Measurements from ENCODE around the gene EHD4.

Gene EHD4

DNA sequence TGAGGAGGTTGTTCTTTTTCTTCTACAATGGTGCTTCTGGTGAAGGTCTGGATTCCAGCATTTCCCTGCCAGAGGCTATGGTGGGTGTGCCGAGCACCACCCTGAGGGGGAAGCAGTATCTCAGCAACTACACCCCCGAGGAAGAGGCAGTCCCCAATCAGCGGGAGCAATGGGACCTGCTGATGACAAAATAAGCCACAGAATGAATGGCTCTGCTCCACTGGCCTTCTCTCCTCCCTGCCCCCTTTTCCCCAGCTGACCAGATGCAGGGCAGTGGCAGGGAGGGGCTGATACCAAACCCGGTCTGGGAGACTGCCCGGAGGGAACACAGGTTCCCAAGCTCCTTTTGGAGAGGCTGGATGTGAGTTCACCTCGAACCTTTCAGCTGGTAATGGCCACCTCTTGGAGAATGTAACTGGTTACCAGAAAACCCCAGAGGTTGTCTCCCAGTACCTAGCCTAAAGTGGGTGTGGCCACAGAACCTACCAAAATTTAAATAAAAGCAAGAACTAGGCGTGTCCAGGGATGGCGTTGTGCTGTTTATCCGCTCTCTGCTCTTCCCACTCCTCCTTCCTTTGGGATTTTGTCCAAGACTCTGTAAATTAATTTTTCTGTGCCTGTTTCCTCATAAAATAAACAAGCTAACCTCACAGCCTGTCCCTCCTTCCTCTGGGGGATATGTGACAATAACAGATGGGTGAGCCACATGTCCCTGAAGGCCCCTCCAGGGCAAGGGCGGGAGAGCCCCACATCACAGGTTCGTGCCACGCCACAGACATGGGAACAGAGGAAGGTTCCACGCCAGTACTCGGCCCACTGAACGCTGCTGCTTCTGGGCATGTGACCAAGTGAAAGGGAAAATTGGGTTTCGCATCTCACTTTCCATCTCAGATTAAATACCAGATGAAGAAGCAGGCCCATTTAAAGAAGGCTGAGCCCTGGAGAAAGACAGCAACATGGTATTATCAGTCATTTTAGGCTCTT, 43.4 kb downstream of the EHD4 start:
- H3K9me3 ChIP-seq (ENCODE audit: insufficient read depth, low read length), result no peaks in the 10 kb centered on the region
- H3K4me3 ChIP-seq (ENCODE audit: insufficient read length, low read depth), result no peak overlapping the region
- H3K27me3 ChIP-seq (ENCODE audit: insufficient read depth, insufficient read length), result no peaks in the 10 kb centered on the region
- H3K4me1 ChIP-seq (ENCODE audit: insufficient read depth, insufficient read length), result peaks cover 6% of the 10 kb centered on the region
- TF ChIP-seq SUZ12 (IDR thresholded peaks at IDR 0.05; ENCODE audit: extremely low read depth, insufficient read depth, insufficient read length), result no peak
- TF ChIP-seq YY1 (IDR thresholded peaks at IDR 0.05; ENCODE audit: insufficient read depth, insufficient read length), result no peak
- no peak for TF ChIP-seq ZNF274 (IDR thresholded peaks at IDR 0.05; ENCODE audit: low read depth, low read length)
- DNase-seq (ENCODE audit: low read depth, low spot score), result no peak
- peaks cover 21% of the 10 kb centered on the region for H3K36me3 ChIP-seq (ENCODE audit: insufficient read depth, insufficient read length, low read length)
- H3K9ac ChIP-seq (ENCODE audit: insufficient read length, low read depth), result no peak overlapping the region

DNA sequence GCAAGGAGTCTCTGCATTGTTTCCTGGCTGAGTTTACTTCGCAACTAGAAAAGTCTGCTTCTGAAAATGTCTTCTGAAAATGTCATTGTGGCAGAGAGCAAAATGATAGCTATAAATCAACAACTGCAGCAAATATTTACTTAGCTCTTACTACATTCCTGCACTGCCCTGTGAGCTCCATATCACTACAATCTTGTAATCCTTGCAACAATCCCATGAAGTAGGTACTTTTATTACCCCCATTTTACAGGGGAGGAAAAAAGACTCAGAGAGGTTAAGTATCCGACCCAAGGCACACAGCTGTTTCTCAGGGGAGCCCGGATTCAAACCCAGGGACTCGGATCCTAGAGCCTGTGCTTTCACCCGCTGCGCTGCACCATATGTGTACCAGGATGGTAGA, 44.3 kb downstream of the EHD4 start:
- DNase-seq (ENCODE audit: low read depth, low spot score), result no peak
- TF ChIP-seq YY1 (IDR thresholded peaks at IDR 0.05; ENCODE audit: insufficient read depth, insufficient read length) (no peak), SUZ12 (IDR thresholded peaks at IDR 0.05; ENCODE audit: extremely low read depth, insufficient read depth, insufficient read length) (no peak), ZNF274 (IDR thresholded peaks at IDR 0.05; ENCODE audit: low read depth, low read length) (no peak)
- no peaks in the 10 kb centered on the region for H3K9me3 ChIP-seq (ENCODE audit: insufficient read depth, low read length)
- peaks cover 23% of the 10 kb centered on the region for H3K36me3 ChIP-seq (ENCODE audit: insufficient read depth, insufficient read length, low read length)
- H3K4me3 ChIP-seq (ENCODE audit: insufficient read length, low read depth), result no peak overlapping the region
- no peaks in the 10 kb centered on the region for H3K27me3 ChIP-seq (ENCODE audit: insufficient read depth, insufficient read length)
- H3K4me1 ChIP-seq (ENCODE audit: insufficient read depth, insufficient read length), result peaks cover 6% of the 10 kb centered on the region
- H3K9ac ChIP-seq (ENCODE audit: insufficient read length, low read depth), result no peak overlapping the region

- no peak for DNase-seq (ENCODE audit: low read depth, low spot score)
- H3K27me3 ChIP-seq (ENCODE audit: insufficient read depth, insufficient read length), result no peaks in the 10 kb centered on the region
- H3K9ac ChIP-seq (ENCODE audit: insufficient read length, low read depth), result no peak overlapping the region
- H3K36me3 ChIP-seq (ENCODE audit: insufficient read depth, insufficient read length, low read length), result peaks cover 23% of the 10 kb centered on the region
- no peak overlapping the region for H3K4me3 ChIP-seq (ENCODE audit: insufficient read length, low read depth)
- H3K4me1 ChIP-seq (ENCODE audit: insufficient read depth, insufficient read length), result peaks cover 6% of the 10 kb centered on the region
- no peaks in the 10 kb centered on the region for H3K9me3 ChIP-seq (ENCODE audit: insufficient read depth, low read length)
- TF ChIP-seq ZNF274 (IDR thresholded peaks at IDR 0.05; ENCODE audit: low read depth, low read length), result no peak
- TF ChIP-seq SUZ12 (IDR thresholded peaks at IDR 0.05; ENCODE audit: extremely low read depth, insufficient read depth, insufficient read length), result no peak
- no peak for TF ChIP-seq YY1 (IDR thresholded peaks at IDR 0.05; ENCODE audit: insufficient read depth, insufficient read length)
Observed at GRCh38 chr15:41927536-41927935, 44.8 kb downstream of the EHD4 start.

DNA sequence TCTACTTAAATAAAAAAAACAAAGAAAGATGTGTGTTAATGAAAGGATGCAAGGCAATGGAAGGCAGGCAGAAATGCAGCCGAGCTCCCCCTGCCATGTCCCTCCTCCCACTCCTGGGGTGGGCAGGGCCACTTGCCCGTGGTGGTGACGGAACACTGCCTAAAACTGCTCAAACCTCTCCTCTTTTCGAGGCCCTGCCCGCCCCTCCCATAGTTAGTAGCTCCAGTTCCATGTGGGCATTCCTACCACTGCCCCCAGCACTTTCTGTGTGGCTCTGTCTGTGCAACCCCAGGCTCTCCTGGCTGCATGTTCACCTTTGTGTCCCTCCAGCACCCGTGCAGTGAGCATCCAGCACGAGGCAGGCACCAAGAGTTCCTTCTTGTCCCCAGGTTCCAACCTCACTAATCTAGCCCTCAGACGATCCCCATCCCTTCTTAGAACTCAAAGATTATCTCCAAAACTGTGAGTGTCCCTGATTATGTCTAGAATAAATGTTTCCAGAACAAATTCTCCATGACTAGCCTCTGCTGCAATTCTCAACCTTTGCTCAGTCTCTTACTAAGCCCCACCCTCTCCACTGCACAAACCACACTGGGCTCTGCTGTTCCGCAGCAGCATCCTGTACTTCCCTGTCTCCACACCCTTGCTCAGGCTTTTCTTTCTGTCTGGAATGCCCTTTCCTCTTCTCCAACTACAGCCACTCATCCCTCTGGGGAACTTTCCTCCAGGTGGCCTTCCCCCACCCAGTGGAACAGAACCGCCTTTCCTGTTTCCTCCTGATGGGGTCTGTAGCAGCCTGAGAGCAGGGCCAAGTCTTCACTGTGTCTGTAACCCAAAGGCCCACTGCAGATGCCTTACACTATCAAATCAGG, 45.9 kb downstream of the EHD4 start:
- peak overlapping the region; percentile 5 for H3K9ac ChIP-seq (ENCODE audit: insufficient read length, low read depth)
- H3K36me3 ChIP-seq (ENCODE audit: insufficient read depth, insufficient read length, low read length), result peaks cover 20% of the 10 kb centered on the region
- no peak overlapping the region for H3K4me3 ChIP-seq (ENCODE audit: insufficient read length, low read depth)
- TF ChIP-seq YY1 (IDR thresholded peaks at IDR 0.05; ENCODE audit: insufficient read depth, insufficient read length) (no peak), ZNF274 (IDR thresholded peaks at IDR 0.05; ENCODE audit: low read depth, low read length) (no peak), SUZ12 (IDR thresholded peaks at IDR 0.05; ENCODE audit: extremely low read depth, insufficient read depth, insufficient read length) (no peak)
- no peaks in the 10 kb centered on the region for H3K27me3 ChIP-seq (ENCODE audit: insufficient read depth, insufficient read length)
- H3K9me3 ChIP-seq (ENCODE audit: insufficient read depth, low read length), result no peaks in the 10 kb centered on the region
- DNase-seq (ENCODE audit: low read depth, low spot score), result no peak
- peaks cover 6% of the 10 kb centered on the region for H3K4me1 ChIP-seq (ENCODE audit: insufficient read depth, insufficient read length)

DNA sequence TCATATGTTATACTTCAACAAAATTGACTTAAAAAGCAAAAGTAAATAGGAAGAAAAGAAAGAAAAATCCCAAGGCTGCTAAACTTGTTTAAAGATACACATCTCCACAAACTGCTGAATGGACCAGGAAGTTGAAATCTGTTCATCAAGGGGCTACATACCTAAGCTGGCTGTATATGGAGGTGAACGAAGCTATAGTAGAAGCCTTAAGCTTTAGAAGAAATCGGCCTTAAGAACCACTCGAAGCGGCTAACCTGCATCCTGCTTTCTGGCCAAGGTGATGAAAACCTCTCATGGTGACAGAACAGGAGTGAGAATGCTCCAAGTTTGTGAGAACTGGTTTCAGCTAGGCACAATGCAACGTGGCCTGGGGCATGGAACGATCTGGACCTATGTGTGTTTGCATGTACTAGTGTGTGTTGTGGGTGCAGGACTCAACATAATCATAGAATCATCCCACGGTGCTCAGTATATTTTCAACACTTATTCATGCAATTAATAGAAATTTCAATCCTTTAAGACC, 47.2 kb downstream of the EHD4 start:
- Histone ChIP-seq H3K9ac (ENCODE audit: insufficient read length, low read depth) (no peak overlapping the region), H3K4me1 (ENCODE audit: insufficient read depth, insufficient read length) (peaks cover 6% of the 10 kb centered on the region), H3K36me3 (ENCODE audit: insufficient read depth, insufficient read length, low read length) (peaks cover 25% of the 10 kb centered on the region), H3K9me3 (ENCODE audit: insufficient read depth, low read length) (no peaks in the 10 kb centered on the region), H3K4me3 (ENCODE audit: insufficient read length, low read depth) (no peak overlapping the region), H3K27me3 (ENCODE audit: insufficient read depth, insufficient read length) (no peaks in the 10 kb centered on the region)
- no peak for TF ChIP-seq ZNF274 (IDR thresholded peaks at IDR 0.05; ENCODE audit: low read depth, low read length)
- TF ChIP-seq YY1 (IDR thresholded peaks at IDR 0.05; ENCODE audit: insufficient read depth, insufficient read length), result no peak
- TF ChIP-seq SUZ12 (IDR thresholded peaks at IDR 0.05; ENCODE audit: extremely low read depth, insufficient read depth, insufficient read length), result no peak
- DNase-seq (ENCODE audit: low read depth, low spot score), result no peak

- H3K9ac ChIP-seq (ENCODE audit: insufficient read length, low read depth), result no peak overlapping the region
- TF ChIP-seq YY1 (IDR thresholded peaks at IDR 0.05; ENCODE audit: insufficient read depth, insufficient read length) (no peak), ZNF274 (IDR thresholded peaks at IDR 0.05; ENCODE audit: low read depth, low read length) (no peak), SUZ12 (IDR thresholded peaks at IDR 0.05; ENCODE audit: extremely low read depth, insufficient read depth, insufficient read length) (no peak)
- no peaks in the 10 kb centered on the region for H3K27me3 ChIP-seq (ENCODE audit: insufficient read depth, insufficient read length)
- H3K4me3 ChIP-seq (ENCODE audit: insufficient read length, low read depth), result no peak overlapping the region
- H3K9me3 ChIP-seq (ENCODE audit: insufficient read depth, low read length), result no peaks in the 10 kb centered on the region
- H3K4me1 ChIP-seq (ENCODE audit: insufficient read depth, insufficient read length), result peaks cover 6% of the 10 kb centered on the region
- no peak for DNase-seq (ENCODE audit: low read depth, low spot score)
- H3K36me3 ChIP-seq (ENCODE audit: insufficient read depth, insufficient read length, low read length), result peaks cover 31% of the 10 kb centered on the region
Observed at GRCh38 chr15:41923401-41923997, 48.9 kb downstream of the EHD4 start.
